ENCODE results near the gene CFAP251.
"Not testable (repeated sequence)": the region's sequence is repeated elsewhere in the genome, so short reads cannot be mapped to it uniquely, and the experiment has no call there.

CFAP251 gene

DNA sequence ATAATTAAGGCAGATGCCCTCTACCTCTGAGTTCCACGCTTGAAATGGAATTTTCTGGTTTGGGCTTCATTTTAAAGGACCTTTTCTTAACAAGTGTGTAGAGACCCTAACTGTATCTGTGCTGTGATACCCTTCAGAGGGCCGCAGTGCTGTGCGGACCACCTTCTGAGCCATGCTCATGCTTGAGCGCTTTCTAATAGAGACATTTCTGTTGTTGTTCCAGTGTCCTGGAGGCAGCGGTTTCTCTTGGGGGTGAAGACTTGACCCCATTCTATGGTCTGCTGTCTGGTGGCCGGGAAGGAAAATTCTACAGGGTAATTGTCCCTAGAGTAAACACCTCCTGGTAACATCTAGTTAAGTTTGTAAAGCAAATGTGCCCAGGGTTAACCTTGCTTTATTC lies 56.6 kb downstream of the CFAP251 start:
- DNase-seq, result no peak

DNA sequence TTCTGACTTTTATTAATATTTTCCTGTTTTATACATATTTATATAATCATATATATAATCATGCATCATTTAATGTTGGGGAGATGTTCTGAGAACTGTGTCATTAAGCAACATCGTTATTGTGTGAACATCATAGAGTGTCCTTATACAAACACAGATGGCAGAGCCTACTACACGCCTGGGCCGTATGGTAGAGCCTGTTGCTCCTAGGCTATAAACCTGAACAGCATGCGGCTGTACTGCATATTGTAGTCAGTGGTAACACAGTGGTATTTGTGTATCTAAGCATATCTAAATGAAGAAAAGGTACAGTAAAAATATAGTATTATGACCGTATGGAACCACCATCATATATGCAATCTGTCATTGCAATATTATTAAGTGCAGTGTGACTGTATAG lies 58.6 kb downstream of the CFAP251 start:
- no peak for DNase-seq

DNA sequence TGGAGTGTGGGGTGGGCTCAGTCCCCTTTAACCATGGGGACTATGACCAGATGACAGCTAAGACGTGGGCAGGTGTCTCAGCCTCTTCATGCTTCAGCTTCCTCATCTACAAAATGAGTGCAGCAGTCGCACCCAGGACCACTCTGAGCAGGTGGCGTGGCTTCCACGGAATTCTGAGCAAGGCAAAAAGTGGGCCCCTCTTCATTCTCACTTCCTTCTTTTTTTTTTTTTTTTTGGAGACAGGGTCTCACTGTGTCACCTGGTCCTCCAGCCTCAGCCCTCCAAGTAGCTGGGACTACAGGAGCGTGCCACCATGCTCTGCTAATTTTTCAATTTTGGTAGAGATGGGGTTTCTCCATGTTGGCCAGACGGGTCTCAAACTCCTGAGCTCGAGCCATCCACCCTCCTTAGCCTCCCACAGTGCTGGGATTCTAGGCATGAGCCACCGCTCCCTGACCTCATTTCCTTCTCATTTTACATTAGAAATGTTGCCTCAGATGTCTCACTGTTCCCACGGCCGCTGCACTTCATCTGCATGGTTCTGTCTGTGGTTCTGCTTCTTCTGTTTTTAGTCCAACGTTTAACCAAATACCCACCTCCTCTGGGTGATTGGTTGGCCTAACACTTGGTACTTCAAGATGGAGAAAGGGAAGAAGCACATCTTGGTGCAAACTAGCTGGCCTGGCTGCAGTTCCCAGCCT lies 61.9 kb downstream of the CFAP251 start:
- DNase-seq, result no peak

DNA sequence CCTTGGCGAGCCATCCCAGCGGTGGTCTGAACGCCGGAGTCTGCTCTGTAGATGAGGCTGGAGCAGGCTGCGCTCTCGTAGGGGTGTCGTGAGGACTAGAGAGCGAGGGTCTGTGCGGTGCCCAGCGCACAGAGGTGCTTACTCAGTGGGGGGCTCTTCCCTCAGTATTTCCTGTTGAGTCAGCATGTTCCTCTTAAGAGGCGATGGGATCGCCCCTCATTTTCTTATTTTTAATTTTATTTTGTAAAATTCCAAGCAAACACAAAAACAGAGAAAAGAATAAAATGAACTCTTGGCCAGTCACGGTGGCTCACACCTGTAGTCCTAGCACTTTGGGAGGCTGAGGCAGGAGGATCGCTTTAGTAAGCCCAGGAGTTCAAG lies 62.5 kb downstream of the CFAP251 start:
- DNase-seq, result no peak

DNA sequence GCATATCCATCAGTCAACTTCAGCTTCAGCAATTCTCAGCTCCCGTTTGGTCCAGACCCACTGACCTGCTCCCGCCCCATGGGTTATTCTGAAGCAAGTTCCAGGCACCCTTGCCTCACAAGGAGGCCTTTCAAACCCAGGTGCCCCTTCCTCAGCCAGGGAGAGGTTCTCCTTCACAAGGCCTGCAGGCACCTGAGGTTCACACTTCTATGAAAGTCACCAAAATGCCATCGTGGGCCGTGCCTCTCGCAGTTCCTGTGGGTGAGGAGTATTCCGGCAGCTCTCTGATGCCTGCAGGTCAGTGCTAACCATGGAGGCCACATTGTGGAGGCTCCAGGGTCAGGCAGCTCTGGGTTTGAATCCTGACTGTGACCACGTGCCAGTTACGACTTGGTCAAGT lies 63.1 kb downstream of the CFAP251 start:
- no peak for DNase-seq

DNA sequence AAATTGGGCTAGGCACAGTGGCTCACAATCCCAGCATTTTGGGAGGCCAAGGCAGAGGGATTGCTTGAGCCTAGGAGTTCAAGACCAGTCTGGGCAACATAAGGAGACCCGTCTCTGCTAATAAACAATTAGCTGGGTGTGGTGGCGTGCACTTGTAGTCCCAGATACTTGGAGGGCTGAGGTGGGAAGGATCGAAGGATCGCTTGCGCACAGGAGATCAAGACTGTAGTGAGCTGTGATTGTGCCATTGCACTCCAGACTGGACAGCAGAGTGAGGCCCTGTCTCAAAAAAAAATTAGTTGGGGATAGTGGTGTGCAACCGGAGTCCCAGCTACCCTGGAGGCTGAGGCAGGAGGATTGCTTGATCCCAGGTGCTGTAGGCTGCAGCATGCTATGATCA lies 64.6 kb downstream of the CFAP251 start:
- no peak for DNase-seq

DNA sequence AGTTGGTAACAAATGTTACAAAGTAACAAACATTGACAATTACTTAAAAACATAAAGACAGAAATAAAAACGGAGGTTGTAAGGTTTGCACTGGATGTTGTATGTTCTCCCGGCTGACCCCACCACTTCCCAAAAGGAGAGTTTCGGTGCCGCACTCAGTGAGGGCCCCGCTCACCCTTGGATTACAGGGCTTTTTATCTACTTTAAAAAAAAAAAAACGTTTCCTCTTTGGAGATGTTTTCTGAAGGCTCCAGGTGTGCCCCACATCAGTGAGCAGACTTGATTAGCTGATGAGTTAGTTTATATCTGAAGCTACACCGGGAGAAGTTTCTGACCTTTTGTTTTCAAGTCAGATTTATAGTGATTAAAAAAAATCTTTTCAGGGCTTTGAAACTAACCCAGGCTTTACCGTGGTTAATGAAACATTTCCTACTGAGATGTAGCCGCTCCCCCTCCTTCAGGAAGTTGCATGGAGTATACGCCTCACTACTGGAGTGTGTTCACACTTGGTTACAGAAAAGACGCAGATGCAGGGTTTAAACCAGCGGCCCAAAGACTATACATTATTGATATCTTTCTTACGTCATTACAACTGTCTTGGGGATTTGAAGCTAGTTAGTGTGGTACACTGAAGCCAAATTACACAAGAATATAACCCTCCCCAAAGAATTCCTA lies 65.3 kb downstream of the CFAP251 start:
- no peak for DNase-seq

DNA sequence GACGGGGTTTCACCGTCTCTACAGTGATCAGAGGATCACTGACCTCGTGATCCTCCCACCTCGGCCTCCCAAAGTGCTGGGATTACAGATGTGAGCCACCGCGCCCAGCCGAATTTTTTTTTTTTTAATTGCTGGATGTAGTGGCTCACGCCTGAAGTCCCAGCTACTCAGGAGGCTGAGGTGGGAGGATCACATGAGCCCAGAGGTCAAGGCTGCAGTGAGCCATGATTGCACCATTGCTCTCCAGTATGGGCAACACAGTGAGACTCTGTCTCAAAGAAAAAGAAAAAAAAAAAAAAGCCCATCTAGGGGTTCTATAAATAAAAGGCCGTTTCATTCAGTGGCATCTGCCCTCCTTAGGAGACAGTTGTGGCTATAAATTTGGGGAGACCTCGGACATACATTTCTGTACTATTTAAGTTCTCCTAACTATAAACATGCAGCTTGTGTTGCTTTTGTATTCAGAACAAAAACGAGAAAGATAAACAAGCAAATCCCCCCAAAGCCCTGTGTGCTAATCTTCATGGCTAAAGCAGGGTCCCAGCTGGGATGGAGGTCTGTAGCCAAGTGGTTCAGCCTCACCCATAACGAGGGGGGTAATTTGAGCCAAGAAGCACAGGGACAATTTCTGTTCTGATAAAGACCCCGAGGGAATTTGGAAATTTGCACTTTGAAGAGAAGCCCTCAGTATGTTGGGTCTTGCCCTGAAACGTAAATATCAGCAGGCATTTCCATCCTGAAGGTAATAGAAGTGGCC lies 68.3 kb downstream of the CFAP251 start:
- DNase-seq, result no peak

DNA sequence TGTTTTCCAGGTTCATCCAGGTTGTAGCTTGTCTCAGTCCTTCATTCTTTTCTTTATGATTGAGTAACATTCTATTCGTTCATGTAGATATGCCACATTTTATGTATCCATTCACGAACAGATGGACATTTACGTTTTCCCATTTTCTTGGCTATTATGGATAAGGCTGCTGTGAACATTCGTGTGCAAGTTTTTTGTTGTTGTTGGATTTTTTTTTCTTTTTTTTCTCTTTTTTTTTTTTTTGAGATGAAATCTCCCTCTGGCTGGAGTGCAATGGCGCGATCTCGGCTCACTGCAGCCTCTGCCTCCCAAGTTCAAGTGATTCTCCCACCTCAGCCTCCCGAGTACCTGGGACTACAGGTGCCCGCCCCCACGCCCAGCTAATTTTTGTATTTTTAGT lies 70.1 kb downstream of the CFAP251 start:
- not testable (repeated sequence) for DNase-seq

DNA sequence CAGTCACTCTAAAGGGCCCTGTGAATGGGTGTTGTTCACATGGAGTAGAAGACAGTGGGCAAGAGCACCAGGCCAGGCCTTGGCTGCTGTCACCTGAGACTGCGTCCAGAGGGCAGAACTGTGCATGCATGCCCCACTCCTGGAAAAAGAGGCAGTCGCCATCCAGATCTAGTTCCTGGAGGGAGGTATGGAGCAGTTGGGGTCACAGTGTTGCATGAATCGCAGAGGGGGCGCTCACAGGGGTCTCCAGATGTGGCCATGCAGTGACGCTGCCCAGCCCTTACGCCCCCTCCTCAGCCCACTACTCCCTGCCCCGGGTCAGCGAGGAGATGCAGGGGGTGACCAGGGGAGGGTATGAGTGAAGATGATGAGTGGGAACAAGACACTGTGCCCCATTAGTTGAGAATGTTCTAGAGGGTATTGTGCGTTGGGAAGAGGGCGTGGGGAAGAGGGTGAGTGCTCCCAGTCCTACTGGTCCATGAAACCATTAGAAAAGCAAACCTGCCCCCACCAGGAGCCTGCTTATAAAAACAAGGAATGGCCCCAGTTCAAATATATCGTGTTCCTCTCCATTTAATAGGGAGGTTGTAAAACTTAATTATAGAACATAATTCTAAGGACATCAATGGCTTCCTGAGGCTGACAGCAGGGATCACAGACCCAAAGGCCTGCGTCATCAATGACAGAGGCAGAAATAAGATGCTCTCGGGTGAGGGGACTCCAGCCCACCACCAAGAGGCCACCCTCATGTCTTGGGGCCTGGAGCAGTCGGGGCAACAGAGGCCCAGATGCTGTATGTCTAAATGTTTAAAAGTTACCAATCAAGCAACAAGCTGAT lies 71.1 kb downstream of the CFAP251 start:
- no peak for DNase-seq

DNA sequence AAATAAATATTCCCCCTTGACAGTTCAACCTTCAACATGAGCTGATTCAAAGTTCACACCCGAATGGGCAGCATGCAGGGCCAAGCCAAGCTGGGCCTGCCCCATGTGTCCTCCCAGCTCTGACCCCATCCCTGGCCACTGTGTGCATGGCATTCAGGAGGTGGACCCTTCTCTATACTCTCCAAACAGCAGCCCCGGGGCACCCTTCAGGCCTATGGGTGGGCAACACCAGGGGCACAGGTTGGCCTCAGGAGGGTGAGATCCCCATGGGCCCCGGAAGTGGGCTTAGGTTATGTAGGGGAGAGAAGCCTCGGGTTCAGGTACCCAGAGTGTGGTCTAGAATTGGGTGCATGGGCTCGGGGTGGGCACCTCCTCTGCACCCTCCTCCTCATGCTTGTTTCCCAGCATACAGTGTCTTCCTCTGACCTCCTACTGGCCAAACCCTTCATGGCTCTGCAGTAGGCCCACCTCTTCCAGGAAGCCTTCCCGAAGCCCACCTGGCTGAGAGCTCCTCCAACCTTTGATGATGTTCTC lies 71.8 kb downstream of the CFAP251 start:
- no peak for DNase-seq

DNA sequence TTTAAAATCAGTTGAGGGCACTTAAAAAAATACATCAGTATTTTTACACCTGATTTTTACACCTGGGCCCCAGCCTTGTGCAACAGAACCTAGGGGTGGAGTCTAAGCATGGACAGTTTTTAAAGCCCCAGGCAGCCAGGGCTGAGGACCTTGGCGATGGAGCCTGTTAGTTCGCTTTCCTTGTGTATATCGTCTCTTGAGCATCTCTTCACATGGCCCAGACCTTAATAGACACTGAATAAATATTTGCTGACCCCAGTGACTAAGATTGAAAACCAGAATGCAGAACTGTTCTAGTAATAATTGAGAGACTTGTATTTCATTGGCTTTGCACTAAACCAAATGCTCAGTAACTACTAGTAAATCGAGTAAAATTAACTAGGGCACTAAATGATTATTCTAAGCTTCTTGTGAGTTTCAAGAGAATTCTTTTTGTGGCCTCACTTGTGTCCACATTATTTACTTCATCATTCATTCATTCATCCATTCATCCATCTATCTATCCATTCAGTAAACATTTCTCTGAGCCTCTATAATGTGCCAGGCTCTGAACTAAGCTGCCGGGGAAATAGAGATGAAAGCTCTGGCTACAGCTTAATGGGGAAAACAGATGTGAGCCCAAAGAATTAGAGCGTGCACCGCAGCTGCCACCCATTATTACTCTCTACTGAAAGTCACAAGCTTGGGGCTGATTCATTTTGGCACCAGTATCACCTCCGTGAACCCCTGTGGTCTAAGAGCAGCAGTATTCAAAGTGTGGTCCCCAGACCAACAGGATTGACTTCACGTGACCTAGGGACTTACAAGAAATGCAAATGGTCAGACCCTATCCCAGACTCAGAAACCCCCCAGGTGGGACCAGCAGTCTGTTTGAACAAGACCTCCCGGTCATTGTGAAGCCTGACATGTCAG lies 72.6 kb downstream of the CFAP251 start:
- no peak for DNase-seq

DNA sequence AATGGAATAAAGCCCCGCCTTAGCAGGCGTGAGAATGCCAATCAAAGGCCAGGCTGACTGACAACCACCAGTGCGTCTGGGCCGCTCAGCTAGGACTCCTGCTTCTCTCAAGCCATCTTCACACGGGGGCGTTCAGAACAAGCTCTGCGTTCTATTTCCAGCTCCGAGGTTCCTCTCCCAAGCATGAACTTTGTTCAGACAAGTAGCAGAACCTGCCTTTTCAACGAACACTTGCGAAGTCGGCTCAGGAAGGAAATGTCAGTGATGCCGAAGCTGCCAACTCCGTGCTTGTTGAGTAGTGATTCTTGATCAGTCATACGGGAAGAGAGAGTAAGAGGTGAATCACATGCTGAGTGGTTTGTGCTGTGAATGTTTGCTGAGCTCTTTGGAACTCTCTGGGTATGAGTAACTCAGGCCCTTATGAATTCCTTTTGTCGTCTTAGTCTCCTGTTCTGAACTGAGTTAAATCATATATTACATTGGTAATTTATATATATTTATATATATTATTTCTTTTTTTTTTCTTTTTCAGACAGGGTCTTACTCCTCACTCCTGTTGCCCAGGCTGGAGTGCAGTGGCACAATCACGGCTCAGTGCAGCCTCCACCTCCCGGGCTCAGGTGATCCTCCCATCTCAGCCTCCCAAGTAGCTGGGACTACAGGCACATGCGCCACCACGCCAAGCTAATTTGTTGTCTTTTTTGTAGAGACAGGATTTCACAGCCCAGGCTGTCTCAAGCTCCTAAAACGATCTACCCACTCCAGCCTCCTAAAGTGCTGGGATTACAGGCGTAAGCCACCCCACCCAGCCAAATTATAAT lies 73.9 kb downstream of the CFAP251 start:
- DNase-seq, result no peak

DNA sequence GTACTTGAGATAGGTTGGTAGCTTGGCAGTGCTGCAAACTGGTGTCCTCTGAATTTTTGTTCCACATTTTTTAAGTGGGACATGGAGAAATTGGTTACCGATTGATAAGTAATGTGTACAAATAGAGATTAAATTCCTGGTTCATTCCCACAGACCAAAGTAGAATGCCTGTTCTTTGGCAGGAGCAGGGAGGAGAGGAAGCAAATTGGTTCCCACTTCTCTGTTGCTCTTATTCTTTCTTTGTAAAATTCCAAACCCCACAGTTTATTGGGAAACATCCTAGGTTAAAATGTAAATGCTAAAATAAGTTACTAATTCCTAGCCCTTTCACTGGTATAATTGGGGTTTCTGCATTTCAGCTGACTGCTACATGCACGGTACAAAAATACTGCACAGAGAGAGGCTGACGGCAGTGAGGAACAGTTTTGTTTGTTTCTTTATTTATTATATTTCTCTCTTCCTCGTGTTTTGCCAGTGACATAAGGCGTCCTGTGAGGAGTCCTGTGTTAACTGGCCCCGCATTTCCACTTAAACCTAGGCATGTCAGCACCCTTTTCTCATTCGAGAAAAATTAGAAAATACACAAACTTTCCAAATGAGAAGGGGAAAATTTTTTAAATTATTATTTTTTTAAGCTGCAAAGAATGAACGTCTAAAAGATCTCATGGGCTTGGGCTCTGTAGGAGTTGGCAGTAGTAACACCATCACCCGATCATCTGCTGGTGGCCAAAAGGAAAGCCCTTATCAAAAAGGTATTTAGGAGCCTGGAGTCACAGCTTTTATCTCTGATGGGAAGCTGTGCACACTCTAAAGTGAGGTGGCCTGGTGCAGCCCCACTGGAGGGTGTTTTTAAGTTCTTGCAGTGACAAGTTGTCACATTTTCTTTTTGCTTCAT lies 77.9 kb downstream of the CFAP251 start:
- no peak for DNase-seq

DNA sequence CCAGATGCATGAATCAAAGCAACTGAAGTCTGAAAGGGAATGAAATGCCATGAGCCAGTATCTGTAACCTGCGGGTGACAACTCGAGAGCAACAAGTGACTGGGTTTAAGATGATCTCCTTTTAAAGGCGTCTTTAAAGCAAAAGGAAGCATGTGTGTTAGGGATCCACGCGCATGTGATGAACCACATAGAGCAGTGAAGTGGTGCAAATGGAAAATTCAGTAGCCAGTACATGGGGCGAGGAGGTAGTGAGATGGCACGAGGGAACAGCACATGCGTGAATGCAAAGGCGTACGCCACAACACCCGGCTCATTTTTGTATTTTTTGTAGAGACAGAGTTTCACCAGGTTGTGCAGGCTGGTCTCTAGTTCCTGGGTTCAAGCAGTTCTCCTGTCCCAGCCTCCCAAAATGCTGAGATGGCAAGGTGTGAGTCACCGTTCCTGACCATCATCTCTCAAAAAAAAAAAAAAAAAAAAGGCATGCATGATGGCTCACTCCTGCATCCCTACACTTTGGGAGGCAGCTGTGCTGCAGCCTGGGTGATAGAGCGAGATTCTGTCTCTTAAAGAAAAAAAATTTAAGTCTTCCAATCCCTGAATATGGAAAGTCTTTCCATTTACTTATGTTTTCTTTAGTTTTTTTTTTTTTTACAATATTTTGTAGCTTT lies 78.7 kb downstream of the CFAP251 start:
- no peak for DNase-seq

DNA sequence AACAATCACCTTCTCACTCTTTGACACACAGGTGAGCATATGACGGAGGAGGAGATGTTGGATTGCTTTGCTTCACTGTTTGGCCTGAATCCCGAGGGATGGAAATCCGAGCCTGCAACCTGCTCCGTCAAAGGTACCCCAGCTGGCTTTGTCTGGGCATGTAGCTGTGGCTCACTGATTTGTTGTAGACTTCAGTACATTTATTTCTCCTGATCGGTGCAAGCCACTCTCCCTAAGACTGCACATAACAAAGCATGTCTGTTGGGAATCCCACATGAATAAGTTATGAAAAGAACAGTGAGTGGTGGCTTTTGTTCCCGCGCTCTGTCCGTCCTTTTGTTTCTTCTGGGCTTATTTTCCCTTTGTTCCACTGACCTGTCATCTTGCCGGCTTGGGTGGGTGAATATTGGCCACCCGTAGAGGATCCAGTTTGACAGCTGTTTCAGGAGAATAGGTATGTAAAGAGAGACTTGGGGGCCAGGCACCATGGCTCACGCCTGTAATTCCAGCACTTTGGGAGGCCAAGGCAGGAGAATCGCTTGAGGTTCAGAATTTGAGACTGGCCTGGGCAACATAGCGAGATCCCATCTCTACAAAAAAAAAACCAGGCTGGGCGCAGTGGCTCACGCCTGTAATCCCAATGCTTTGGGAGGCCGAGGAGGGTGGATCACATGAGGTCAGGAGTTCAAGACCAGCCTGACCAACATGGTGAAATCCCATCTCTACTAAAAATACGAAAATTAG lies 83.2 kb downstream of the CFAP251 start:
- DNase-seq, result no peak

DNA sequence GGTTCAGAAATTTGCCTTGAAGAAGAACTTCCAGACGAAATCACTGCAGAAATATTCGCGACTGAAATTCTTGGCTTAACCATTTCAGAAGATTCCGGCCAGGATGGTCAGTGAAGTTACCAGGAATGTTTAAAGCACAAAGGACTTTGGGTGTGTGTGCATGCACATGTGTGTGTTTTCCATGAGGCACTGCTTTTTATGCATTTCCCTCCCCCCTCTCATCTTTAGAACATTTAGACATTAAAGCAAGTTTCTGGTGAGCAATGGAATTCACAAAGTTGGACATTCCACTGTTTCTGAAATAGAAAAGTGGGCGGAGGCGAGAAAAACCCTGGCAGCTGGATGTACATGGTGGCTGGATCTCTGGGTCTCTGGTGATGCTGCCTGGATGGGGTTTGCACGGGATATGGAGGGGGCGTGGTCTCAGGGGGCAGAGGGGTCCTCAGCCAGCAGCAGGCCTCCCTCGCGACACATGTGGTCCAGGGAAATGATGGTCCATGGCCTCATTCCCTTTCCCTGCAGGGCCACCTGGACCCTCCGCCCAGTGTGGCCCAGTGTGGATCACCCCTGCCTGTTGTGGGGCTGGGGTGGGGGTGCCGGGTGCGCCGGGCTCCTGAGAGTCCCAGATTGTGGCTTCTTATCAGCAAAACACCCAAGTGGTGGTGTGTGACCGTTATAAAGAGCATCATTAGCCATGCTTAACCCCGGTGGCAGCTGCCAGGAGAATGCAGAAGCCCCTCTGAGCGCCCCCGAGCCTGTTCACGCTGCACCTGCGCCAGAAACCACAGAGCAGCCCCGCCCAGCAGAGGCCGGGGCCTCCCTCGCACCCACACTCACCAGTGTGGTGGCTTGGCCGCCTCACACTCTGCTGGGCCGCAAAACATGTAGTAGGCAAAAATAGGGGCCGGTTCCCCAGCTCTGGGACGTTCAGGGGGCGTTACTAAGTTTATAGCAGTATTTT lies 85.5 kb downstream of the CFAP251 start:
- DNase-seq, result no peak

Data from NCI-H2029 (cell line).